KOPT-K1 (cell line): Measurements from ENCODE around the gene AKAP7.

Experiments used
- H3K27ac ChIP-seq: fragments of 200-600 bp; sonication (generic); 2 replicates; pipeline ENCODE4 v1.5.1; 2016; ENCODE audit warnings: antibody characterized with exemption, mild to moderate bottlenecking, low read depth, low read length; ENCODE audit not compliant: poor library complexity, severe bottlenecking
- H3K36me3 ChIP-seq: fragments of 200-600 bp; sonication (generic); 2 replicates; pipeline ENCODE4 v1.5.1; 2017; ENCODE audit warnings: antibody characterized with exemption, mild to moderate bottlenecking, low read length, moderate library complexity; ENCODE audit not compliant: insufficient read depth
- H3K9me3 ChIP-seq: fragments of 200-600 bp; sonication (generic); 2 replicates; pipeline ENCODE4 v1.5.1; 2017; ENCODE audit warnings: antibody characterized with exemption, low read length, mild to moderate bottlenecking; ENCODE audit not compliant: insufficient read depth, poor library complexity, severe bottlenecking

The AKAP7 gene

DNA sequence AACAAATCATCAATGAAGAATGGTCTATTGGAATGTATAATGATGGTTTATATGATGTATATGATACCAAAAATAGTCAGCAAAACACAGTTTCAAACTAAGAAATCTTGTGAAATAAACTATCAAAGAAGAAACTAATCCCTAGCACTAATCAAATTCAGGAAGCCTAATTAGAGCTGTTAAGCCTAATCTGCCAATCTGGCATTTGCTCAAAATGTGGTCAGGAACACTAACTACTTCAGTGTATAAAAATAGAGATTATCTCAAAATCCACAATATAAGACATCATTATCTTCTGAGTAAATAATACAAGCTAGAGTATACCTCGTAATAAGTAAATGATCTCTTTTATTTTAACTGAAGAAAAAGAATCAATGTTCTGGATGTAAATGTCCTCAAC, 12.8 kb upstream of the AKAP7 start:
- Histone ChIP-seq H3K36me3 (no peaks in the 10 kb centered on the region), H3K9me3 (no peaks in the 10 kb centered on the region), H3K27ac (no peak overlapping the region)

DNA sequence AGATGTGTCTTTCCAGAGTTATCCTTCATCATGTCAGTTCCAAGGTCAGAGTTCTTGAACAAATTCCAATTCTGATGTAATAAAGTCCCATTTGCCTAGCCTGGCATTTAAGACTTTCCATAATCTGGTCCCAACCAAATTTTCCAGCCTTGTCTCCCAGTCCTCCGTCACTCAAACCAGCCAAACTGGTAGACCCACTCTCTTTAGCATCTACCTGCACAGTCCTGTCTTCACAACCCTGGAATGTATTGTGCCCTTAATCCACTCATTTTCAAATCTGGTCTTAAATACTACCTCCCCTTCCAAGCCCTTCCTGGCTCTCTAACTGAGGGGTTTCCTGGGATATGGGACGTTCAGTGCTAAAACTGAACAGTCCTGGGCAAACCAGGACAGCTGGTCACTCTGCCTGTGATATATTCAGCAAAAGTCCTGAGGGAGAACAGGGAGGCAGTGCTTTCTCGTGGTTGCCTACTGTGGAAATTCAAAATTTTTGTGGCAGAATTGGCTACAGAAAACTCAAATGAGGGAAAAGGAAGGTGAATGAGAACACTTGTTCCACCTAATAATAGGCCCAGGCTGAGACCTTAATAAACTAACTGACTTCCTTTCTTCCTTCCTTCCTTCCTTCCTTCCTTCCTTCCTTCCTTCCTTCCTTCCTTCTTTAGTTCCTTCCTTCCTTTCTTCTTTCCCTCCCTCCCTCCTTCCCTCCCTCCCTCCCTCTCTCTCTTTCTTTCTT, 10.8 kb upstream of the AKAP7 start:
- no peaks in the 10 kb centered on the region for H3K36me3 ChIP-seq

DNA sequence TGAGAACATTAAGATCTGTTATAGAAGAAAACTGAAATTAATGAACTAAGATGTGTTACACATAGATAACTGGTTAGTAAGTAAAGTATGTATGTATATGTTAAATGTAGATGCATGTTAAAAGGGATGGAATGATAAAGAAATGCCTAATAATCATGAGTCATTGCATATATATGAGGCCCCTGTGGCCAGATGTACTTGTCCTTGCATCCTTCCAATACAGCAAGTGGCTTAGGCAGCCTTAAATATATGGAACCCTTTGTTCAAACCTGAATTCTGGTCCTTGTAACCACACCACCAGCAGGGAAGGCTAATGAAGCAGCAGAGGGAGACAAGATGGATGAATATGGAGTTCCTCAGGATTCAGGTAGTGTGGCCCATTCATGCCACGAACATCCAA, 9.8 kb upstream of the AKAP7 start:
- Histone ChIP-seq H3K9me3 (no peaks in the 10 kb centered on the region), H3K27ac (no peak overlapping the region), H3K36me3 (no peaks in the 10 kb centered on the region)

More for the DNA sequence above, 10.8 kb upstream of the AKAP7 start:
- no peak overlapping the region for H3K27ac ChIP-seq
- no peaks in the 10 kb centered on the region for H3K9me3 ChIP-seq

DNA sequence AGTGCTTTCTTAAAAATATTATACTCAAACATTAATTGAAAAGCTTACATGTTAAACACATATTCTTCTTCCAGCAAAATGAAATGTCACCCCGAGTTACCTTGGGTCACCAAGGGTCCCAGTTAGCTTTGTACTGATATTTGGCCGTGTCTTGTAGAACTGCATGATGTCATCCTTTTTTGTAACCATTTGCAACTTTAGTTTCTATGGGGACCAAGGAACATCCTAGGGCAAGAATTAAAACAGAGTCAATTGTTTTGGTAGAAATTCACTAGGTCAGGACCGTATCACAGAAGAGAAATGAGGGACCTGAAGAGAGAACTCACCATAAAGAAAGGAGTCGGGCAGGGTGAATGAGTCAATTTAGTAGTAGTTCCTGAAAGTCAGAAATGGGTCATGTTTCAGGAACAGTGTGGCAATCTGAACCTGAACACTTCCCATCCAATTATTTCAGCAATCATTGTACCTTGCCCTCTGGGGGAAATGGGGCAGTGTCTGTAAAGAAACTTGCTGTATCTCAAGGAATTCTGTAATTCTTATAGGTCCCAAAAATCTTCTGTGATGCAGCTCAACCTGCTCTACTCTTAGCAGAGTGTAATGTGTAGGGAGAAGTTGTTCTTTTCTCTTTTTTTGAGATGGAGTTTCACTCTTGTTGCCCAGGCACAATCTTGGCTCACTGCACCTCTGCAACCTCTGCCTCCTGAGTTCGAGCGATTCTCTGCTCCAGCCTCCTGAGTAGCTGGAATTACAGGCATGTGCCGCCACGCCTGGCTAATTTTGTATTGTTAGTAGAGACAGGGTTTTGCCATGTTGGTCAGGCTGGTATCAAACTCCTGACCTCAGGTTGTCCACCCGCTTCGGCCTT, 5.3 kb upstream of the AKAP7 start:
- no peaks in the 10 kb centered on the region for H3K9me3 ChIP-seq
- H3K36me3 ChIP-seq: no peaks in the 10 kb centered on the region
- H3K27ac ChIP-seq: no peak overlapping the region

DNA sequence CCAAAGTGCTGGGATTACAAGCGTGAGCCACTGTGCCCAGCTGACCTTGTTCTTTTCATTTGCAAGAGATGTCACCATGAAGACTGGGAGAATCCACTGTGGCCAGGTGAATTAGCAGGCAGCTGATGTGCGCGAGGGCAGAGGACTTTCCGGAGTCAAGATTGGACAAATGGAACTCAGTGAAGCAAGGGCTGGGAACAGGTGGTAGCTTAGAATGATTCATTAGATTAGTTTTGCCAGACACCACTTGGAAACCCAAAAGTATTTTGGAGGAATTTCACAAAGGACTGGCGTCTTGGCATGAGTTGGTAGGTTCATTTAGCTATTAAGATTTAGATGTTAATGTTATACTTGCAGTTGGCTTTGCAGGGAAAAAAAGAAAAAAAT, 4.7 kb upstream of the AKAP7 start:
- no peaks in the 10 kb centered on the region for H3K9me3 ChIP-seq
- H3K27ac ChIP-seq: no peak overlapping the region
- H3K36me3 ChIP-seq: no peaks in the 10 kb centered on the region

DNA sequence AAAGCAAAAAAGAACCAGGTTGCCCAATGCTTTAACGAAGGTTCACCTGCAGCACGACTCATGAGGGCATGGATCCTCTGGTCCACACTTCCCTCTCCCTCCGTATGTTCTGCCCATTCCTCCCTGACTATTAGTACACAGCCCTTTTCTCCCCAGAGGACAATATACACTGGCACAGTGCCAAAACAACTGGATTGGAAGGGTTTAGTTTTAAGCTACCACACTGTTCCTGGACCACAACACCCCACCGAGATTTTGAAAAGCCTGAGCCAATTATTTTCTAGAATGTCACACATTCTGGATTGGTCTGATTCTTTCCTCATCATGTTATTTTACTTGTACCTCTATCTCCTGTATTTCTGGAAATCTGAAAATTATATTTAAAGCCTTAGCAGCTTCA, 2.9 kb upstream of the AKAP7 start:
- H3K9me3 ChIP-seq: no peaks in the 10 kb centered on the region
- H3K27ac ChIP-seq: no peak overlapping the region
- no peaks in the 10 kb centered on the region for H3K36me3 ChIP-seq

DNA sequence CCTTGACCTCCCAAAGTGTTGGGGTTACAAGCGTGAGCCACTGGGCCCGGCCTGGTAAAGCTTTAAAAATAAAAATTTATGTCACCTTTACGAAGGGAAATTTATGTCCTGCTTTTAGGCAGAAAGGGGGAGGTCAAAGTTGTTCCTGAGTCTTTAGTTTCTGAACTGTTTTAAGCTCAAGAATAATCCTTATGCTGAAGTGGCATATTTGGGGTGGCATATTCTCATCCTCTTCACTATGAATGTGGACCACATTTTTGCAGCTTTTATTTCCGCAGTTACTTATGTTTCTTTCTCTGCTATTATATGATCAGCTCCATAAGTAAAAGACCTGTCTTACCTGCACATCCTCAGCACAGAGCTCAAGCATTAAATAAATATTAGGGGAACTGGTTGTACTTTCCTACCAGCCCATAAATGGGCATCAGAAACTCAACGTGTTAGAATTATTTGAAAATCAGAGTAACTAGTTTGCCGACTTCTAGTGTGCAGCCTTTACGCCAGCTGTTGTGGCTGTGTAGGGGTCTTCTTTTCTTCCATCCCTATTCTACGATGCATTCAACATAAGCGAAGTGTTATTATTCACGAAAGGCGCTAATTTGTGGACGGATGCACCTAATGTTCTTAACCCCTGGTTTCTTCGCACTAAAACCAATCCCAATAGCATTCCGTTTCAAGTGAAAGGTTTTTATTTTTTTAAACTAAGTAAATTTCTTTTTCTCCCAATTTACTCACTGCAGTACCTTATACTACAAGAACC, 867 bp upstream of the AKAP7 start:
- H3K27ac ChIP-seq: no peak overlapping the region
- no peaks in the 10 kb centered on the region for H3K9me3 ChIP-seq

DNA sequence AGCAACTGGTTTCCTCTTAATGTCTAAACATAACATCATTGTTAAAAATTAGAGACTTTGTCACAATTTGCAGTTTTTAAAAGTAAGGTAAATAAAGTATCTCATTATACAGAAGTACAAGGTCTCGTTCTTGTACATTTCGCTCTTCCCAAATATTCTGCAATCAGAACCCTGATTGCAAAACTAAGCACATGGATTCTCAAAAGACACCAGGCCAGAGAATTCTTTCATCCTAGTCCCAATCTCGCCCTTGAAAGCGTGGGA, 355 bp upstream of the AKAP7 start:
- Histone ChIP-seq H3K36me3 (no peaks in the 10 kb centered on the region), H3K27ac (peak overlapping the region; percentile 56), H3K9me3 (no peaks in the 10 kb centered on the region)

More for the DNA sequence above, 867 bp upstream of the AKAP7 start:
- H3K36me3 ChIP-seq: no peaks in the 10 kb centered on the region

DNA sequence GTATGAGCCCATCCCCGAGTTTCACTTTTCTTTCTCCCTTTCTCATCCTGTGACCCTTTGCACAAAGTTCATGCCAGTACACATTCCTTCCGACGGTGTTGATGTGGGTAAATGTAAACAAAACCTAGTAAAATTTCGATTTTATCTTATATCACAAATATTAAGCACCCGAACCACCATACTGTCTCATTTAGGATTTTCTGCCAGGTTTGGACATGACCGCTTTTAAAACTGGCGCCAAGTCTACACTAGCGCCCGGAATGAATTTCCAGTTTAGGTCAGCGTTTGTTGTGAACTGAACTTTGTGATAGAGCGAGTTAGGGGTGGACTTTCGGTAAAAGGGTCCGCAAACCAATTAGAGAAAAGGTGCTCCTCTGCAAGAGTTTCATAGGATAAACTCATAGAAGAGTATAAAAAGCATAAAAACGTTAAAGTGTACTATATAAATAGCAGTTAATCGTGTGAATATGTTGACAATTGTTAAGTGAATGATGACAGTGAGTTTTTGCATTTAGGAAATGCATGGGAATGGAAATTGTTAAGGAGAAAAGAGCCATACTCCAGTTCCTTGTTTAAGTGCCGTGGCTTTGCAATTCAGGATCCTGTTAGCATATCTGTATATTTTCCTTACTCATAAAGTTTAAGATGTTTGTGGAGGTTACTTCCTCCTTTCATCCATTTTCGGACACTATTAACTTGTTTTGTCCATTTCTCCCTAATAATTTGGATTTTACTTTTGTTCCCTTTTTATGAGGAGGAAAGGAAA, 937 bp downstream of the AKAP7 start:
- no peaks in the 10 kb centered on the region for H3K9me3 ChIP-seq
- H3K36me3 ChIP-seq: no peaks in the 10 kb centered on the region
- peak overlapping the region; percentile 56 for H3K27ac ChIP-seq

DNA sequence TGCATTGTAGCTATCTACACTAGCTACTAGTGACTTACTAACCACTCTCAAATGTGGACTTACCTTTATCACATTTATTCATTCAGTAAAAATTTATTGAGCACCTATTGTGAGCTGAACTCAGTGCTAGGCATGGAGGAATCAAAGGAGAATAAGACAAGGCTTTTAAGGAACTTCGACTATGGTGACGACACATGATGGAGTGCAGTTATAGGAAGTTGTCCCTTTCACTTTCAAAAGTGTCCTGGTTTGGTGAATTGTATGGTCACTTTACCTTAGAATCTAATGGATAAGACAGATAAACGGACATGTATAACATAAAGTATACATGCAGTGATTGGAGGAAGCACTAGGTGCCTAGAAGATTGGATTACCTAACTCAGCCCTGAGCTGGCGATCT, 4.3 kb downstream of the AKAP7 start:
- Histone ChIP-seq H3K36me3 (no peaks in the 10 kb centered on the region), H3K27ac (no peak overlapping the region), H3K9me3 (no peaks in the 10 kb centered on the region)

DNA sequence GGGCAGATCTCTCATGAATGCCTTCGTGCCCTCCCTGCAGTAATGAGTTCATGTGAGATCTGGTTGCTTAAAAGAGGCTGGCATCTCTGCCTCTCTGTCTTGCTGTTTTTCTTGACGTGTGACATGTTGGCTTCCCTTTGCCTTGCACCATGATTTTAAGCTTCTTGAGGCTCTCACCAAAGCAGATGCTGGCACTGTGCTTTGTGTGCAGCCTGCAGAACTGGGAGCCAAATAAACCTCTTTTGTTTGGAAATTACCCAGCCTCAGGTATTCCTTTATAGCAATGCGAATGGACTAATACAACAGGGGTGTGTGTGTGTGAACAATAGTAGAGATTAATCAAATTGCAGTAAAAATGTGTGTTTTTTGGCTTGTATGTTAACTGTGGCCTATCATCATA, 8.1 kb downstream of the AKAP7 start:
- Histone ChIP-seq H3K9me3 (no peaks in the 10 kb centered on the region), H3K36me3 (no peaks in the 10 kb centered on the region), H3K27ac (no peak overlapping the region)

DNA sequence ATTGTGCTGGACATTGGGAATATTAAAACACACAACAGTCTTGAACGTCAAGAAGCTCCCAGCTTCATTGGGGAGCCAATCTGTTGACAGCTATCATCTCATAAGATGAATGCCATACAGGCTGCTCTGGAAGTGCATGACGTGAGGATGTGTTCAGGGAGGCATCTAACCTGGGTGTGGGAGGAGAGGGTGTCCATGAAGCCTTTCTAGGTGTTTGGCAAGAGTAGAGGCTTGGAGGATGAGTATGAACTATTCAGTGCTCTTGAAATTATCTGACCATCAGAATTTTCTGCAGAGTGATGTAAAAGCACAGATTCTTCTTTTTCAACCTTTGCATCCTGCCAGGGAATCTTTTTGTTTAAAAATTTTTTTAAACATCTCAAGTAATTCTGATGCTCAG, 11.6 kb downstream of the AKAP7 start:
- H3K36me3 ChIP-seq: no peaks in the 10 kb centered on the region
- H3K9me3 ChIP-seq: no peaks in the 10 kb centered on the region
- no peak overlapping the region for H3K27ac ChIP-seq

DNA sequence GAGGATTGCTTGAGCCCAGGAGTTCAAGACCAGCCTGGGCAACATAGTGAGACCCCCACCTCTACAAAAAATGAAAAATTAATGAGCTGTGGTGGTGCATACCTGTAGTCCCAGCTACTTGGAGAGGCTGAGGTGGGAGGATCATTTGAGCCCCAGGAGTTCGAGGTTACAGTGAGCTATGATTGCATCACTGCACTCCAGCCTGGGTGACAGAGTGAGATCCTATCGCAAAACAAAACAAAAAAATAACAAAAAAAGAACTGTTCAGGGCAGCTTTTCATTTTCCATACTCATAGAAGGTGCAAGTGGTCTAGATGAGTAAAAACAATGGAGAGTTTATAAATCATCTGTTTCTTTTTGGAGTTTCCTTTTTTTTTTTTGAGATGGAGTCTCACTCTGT, 21.1 kb downstream of the AKAP7 start:
- Histone ChIP-seq H3K9me3 (no peaks in the 10 kb centered on the region), H3K27ac (no peak overlapping the region), H3K36me3 (no peaks in the 10 kb centered on the region)

DNA sequence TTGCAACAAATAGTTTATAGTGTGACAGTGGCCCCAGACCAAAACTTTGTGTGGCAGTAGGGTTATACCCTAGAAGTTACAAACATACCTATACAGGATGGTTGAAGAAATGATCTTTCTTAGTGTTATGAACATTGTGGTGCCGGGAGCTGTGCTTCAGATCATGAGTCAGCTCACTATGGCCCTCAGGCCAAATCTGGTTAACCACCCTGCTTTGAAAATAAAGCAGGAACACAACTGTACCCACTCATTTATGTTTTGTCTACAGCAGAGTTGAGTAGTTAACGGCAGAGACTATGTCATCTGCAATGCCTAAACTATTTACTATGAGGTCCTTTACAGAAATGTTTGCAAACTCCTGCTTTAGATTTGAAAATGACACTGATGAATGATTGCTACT, 24.3 kb downstream of the AKAP7 start:
- no peak overlapping the region for H3K27ac ChIP-seq
- H3K36me3 ChIP-seq: no peaks in the 10 kb centered on the region
- H3K9me3 ChIP-seq: no peaks in the 10 kb centered on the region

DNA sequence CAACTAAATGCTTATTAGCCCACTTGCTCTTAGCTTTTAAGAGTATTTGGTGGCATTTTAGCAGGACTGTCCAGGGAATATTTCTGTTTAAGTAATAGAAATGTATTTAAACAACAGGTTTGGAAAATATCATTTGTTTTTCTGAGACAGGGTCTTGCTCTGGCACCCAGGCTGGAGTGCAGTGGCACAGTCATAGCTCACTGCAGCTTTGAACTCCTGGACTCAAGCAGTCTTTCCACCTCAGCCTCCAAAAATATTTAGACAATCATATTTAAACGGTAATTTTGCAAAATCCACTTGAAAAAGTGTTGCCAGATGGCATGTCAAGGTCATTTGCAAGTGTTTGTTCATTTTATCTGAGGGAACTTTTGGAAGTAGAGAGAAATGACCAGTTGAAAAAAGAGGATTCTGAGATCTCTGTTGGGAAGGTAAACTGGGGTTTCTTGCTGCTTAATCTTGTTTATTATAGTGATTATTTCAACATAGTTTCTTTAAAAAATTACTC, 25.0 kb downstream of the AKAP7 start:
- no peaks in the 10 kb centered on the region for H3K9me3 ChIP-seq
- no peaks in the 10 kb centered on the region for H3K36me3 ChIP-seq
- no peak overlapping the region for H3K27ac ChIP-seq
